Upper lobe of left lung (tissue), 4 donors: ENCODE results near the gene BEST1.

Experiments used
- CTCF ChIP-seq, 6 experiments: fragments of 450-650 bp in 4 of 6; fragments of 200-600 bp in 2 of 6; sonication (generic) in 2 of 6; IDR thresholded peaks; one replicate each; pipeline ENCODE4 v1.5.1; 2016 to 2019; ENCODE audit warnings: antibody characterized with exemption in 6 of 6
- POLR2A ChIP-seq, 4 donors: fragments of 450-650 bp; IDR thresholded peaks; one replicate each; pipeline ENCODE4 v1.5.1; 2016 to 2017; ENCODE audit warnings: antibody characterized with exemption in 4 of 4, mild to moderate bottlenecking in 2 of 4
- POLR2AphosphoS5 ChIP-seq, 2 donors: sonication (generic); formaldehyde crosslinking; IDR thresholded peaks; one replicate each; pipeline ENCODE4 v1.5.1; 2017; ENCODE audit warnings: antibody characterized with exemption in 2 of 2

- TF ChIP-seq CTCF (IDR thresholded peaks at IDR 0.05), result no peak
- TF ChIP-seq POLR2A (IDR thresholded peaks at IDR 0.05), result no peak
- TF ChIP-seq POLR2AphosphoS5 (IDR thresholded peaks at IDR 0.05), result no peak
These were observed 41.3 kb upstream of the BEST1 start for GRCh38 chr11:61908730-61909316.
